HepG2 (cell line): ENCODE results near the gene MRPS21. TPM values are rescaled to one million over a fixed set of nuclear protein-coding genes. Genes with fewer than 3 reads are reported as not detected.

Experiments used
- ATAC-seq: fragments of 200-7000 bp; cut with Tn5 transposase; 3 replicates; pipeline ENCODE4 v1.9.1; 2020; ENCODE audit warnings: mild to moderate bottlenecking, moderate library complexity
- BruUV-seq: library from RNA; stranded (reverse); fragments of 400-500 nt; replicated peaks from 2 replicates; lab custom pipeline; 2021; lab: Mats Ljungman, UMichigan
- CTCF ChIA-PET: fragments of 300-600 bp; formaldehyde crosslinking; extraction: SDS; loops from one replicate; lab custom pipeline; 2021; ENCODE audit warnings: low total read pairs, inconsistent platforms, low intra/inter-chr PET ratio; lab: Yijun Ruan, JAX
- POLR2A ChIA-PET: fragments of 350-600 bp; sonication (Branson Sonifier 250); formaldehyde crosslinking; loops from one replicate; lab custom pipeline; 2020; ENCODE audit warnings: antibody characterized with exemption, inconsistent platforms; lab: Yijun Ruan, JAX
- DNase-seq: peaks from one replicate; pipeline ENCODE4 v3.0.0-alpha.2; 2015; ENCODE audit warnings: low spot score
- FAIRE-seq: peaks from 3 replicates; lab custom pipeline; 2011; peaks lifted over from hg19 to GRCh38; lab: Jason Lieb, UNC
- H2AFZ ChIP-seq: one replicate; pipeline ENCODE4 v1.6.1; 2011; ENCODE audit warnings: low read length, inconsistent platforms
- H3K27ac ChIP-seq: fragments of 300-600 bp; 3 replicates; pipeline ENCODE4 v1.8.0; 2011; ENCODE audit warnings: mixed run types, mild to moderate bottlenecking, mixed read lengths, low read length, inconsistent platforms; ENCODE audit not compliant: insufficient read depth; ENCODE audit errors: extremely low read length
- H3K27me3 ChIP-seq, 2 experiments: fragments of 200-600 bp in 1 of 2; 2 replicates in 1 of 2; 3 replicates in 1 of 2; pipeline versions ENCODE4 v1.6.0 to v1.8.0; 2011; ENCODE audit warnings: low read length in 2 of 2, mild to moderate bottlenecking in 2 of 2, moderate library complexity in 2 of 2, inconsistent platforms in 1 of 2; ENCODE audit not compliant: insufficient read depth in 2 of 2, control insufficient read depth in 1 of 2
- H3K36me3 ChIP-seq, 2 experiments: fragments of 200-600 bp in 1 of 2; replicated peaks in 1 of 2; 2 replicates in 1 of 2; 3 replicates in 1 of 2; pipeline versions ENCODE4 v1.5.1 to v1.8.0; 2011; ENCODE audit warnings: low read length in 2 of 2, inconsistent platforms in 1 of 2; ENCODE audit not compliant: insufficient read depth in 2 of 2, control insufficient read depth in 1 of 2
- H3K4me1 ChIP-seq: 2 replicates; pipeline ENCODE4 v1.5.1; 2012; ENCODE audit warnings: low read length, inconsistent platforms; ENCODE audit not compliant: insufficient read depth
- H3K4me2 ChIP-seq: 2 replicates; pipeline ENCODE4 v1.6.0; 2011; ENCODE audit warnings: low read depth, low read length, inconsistent platforms
- H3K4me3 ChIP-seq, 3 experiments: fragments of 200-600 bp in 1 of 3; sonication (generic), shearing (Covaris generic) in 1 of 3; replicated peaks in 1 of 3; 2 replicates each; pipeline ENCODE4 v1.5.1; 2011 to 2016; ENCODE audit warnings: low read length in 3 of 3, inconsistent platforms in 2 of 3, low read depth in 2 of 3, mild to moderate bottlenecking in 2 of 3, control low read depth in 1 of 3, mixed read lengths in 1 of 3; ENCODE audit not compliant: insufficient read depth in 1 of 3
- H3K79me2 ChIP-seq: one replicate; pipeline ENCODE4 v1.6.1; 2011; ENCODE audit warnings: low read length, inconsistent platforms; ENCODE audit not compliant: insufficient read depth
- H3K9ac ChIP-seq: 2 replicates; pipeline ENCODE4 v1.6.0; 2011; ENCODE audit warnings: mild to moderate bottlenecking, low read depth, low read length, inconsistent platforms; ENCODE audit not compliant: insufficient read depth
- H3K9me3 ChIP-seq: 2 replicates; pipeline ENCODE4 v1.5.1; 2012; ENCODE audit warnings: mild to moderate bottlenecking, low read length
- H4K20me1 ChIP-seq: 2 replicates; pipeline ENCODE4 v1.6.0; 2011; ENCODE audit warnings: inconsistent platforms, mild to moderate bottlenecking, low read length, moderate library complexity; ENCODE audit not compliant: insufficient read depth
- DNMT1 ChIP-seq: sonication (generic); formaldehyde crosslinking; IDR thresholded peaks from 2 replicates; pipeline ENCODE4 v1.5.1; 2020; ENCODE audit warnings: mild to moderate bottlenecking, missing genetic modification reagents
- GFI1 ChIP-seq: sonication (generic); formaldehyde crosslinking; IDR thresholded peaks from 2 replicates; pipeline ENCODE4 v1.5.0; 2020; ENCODE audit warnings: missing genetic modification reagents, mild to moderate bottlenecking, borderline replicate concordance
- HOXA5 ChIP-seq: sonication (generic); formaldehyde crosslinking; IDR thresholded peaks from 2 replicates; pipeline ENCODE4 v1.4.0; 2020; ENCODE audit warnings: missing genetic modification reagents
- IKZF4 ChIP-seq: sonication (generic); formaldehyde crosslinking; IDR thresholded peaks from 2 replicates; pipeline ENCODE4 v1.5.1; 2020; ENCODE audit warnings: borderline replicate concordance, mild to moderate bottlenecking, low read depth, missing genetic modification reagents; ENCODE audit errors: not compliant biosample characterization
- MED8 ChIP-seq: sonication (generic); formaldehyde crosslinking; IDR thresholded peaks from 2 replicates; pipeline ENCODE4 v1.8.1; 2023; ENCODE audit warnings: mild to moderate bottlenecking, missing genetic modification reagents; ENCODE audit not compliant: insufficient replicate concordance
- RELA ChIP-seq: sonication (generic); formaldehyde crosslinking; IDR thresholded peaks from 2 replicates; pipeline ENCODE4 v1.4.0; 2020; ENCODE audit warnings: missing genetic modification reagents
- SAP130 ChIP-seq: IDR thresholded peaks from 2 replicates; pipeline ENCODE4 v1.6.1; 2016; ENCODE audit warnings: low read depth
- SP4 ChIP-seq: sonication (generic); formaldehyde crosslinking; IDR thresholded peaks from 2 replicates; pipeline ENCODE4 v1.8.1; 2023; ENCODE audit warnings: mild to moderate bottlenecking, missing genetic modification reagents
- U2AF2 ChIP-seq: fragments of 200-400 bp; formaldehyde crosslinking; IDR thresholded peaks from 2 replicates; pipeline ENCODE4 v1.6.1; 2017; ENCODE audit warnings: low read depth, mild to moderate bottlenecking, low read length
- ZNF230 ChIP-seq: sonication (generic); formaldehyde crosslinking; IDR thresholded peaks from 2 replicates; pipeline ENCODE4 v1.4.0; 2020; ENCODE audit warnings: mild to moderate bottlenecking, missing genetic modification reagents
- ZNF232 ChIP-seq: sonication (generic); formaldehyde crosslinking; IDR thresholded peaks from 2 replicates; pipeline ENCODE4 v1.4.0; 2020; ENCODE audit warnings: missing genetic modification reagents, borderline replicate concordance
- ZNF253 ChIP-seq: sonication (generic); formaldehyde crosslinking; IDR thresholded peaks from 2 replicates; pipeline ENCODE4 v1.8.0; 2022; ENCODE audit warnings: mild to moderate bottlenecking, missing genetic modification reagents, borderline replicate concordance
- ZNF564 ChIP-seq: sonication (generic); formaldehyde crosslinking; IDR thresholded peaks from 2 replicates; pipeline ENCODE4 v1.8.1; 2023; ENCODE audit warnings: mild to moderate bottlenecking, missing genetic modification reagents
- WGBS: methylation state at CpG from one replicate; pipeline ENCODE4 v1.1.6; 2017; ENCODE audit warnings: low lambda C conversion rate; 5-methylcytosine and 5-hydroxymethylcytosine counted together
- in situ Hi-C: cut with HindIII; loops from 2 replicates; pipeline ENCODE4 v1.10.0; 2017; ENCODE audit warnings: low pct_unique_long_range_greater_than_20kb; ENCODE audit not compliant: extremely low pct_ligation_motif_present
- intact Hi-C: fragments of 100-400 bp; cut with micrococcal nuclease; formaldehyde crosslinking; loops from one replicate; pipeline ENCODE4 v1.10.0; 2022; ENCODE audit not compliant: unreplicated experiment
- polyA plus RNA-seq, 8 experiments: library from polyadenylated mRNA; depleted of rRNA in 3 of 8; stranded (reverse) in 7 of 8; unstranded in 1 of 8; fragments of >200 nt; fragmentation: Illumina TruSeq in 4 of 8; extraction: Trizol in 4 of 8; gene quantifications; 2 replicates each; pipeline versions ENCODE4 v1.2.1 to v1.2.3, GENCODE V29; 2011 to 2016; ENCODE audit warnings: low read depth in 4 of 8, missing spikeins in 1 of 8, mixed read lengths in 1 of 8; ENCODE audit not compliant: insufficient read depth in 1 of 8
- total RNA-seq, 5 experiments: library from RNA; depleted of rRNA; stranded (reverse); fragments of >200 nt; fragmentation: Illumina TruSeq; extraction: Trizol; gene quantifications; 2 replicates each; pipeline ENCODE4 v1.2.3, GENCODE V29; 2016; ENCODE audit warnings: low read depth in 1 of 5
- TF ChIP-seq, protein P1 (sequence below): IDR thresholded peaks from 2 replicates; pipeline ENCODE4 v1.6.1; 2018; ENCODE audit warnings: missing genetic modification reagents, mild to moderate bottlenecking, missing compliant biosample characterization
- TF ChIP-seq, protein P2 (sequence below): sonication (generic); formaldehyde crosslinking; IDR thresholded peaks from 2 replicates; pipeline ENCODE4 v1.8.0; 2022; ENCODE audit warnings: mild to moderate bottlenecking, missing genetic modification reagents; ENCODE audit not compliant: insufficient replicate concordance

The MRPS21 gene
- total and polyA plus RNA-seq, 2 of the 13 experiments (the other 11 are each of a cell fraction or from before 2014, with no cell fraction given) = 59.4 to 64.2 TPM

GRCh38 chr1:150257624-150258585, 35.8 kb upstream of the MRPS21 start, which contains the start of gene CA14:
TSS of gene CA14 (plus strand) at chr1:150257774. CDS start at chr1:150258129, 355 bp downstream.
- Histone ChIP-seq H3K27ac (peak within 1 kb of the TSS; percentile 73), H3K36me3 (no peaks in the 10 kb centered on the region), H3K9ac (peak within 1 kb of the TSS; percentile 75), H3K79me2 (no peaks in the 10 kb centered on the region), H3K9me3 (no peaks in the 10 kb centered on the region), H3K27me3 (no peaks in the 10 kb centered on the region; a peak in 1 of 5 replicates), H4K20me1 (no peaks in the 10 kb centered on the region), H3K4me1 (peaks cover 52% of the 10 kb centered on the region), H3K4me2 (peak within 1 kb of the TSS; percentile 98), H3K4me3 (peak within 1 kb of the TSS; percentile 68 to 79 (median 78)), H2AFZ (peak within 1 kb of the TSS; percentile 65)
- BruUV-seq = no TSS peak
- DNase-seq (no peak), ATAC-seq (peak; percentile 61), FAIRE-seq (peak; percentile 67)
- ChIA-PET CTCF (interaction anchor here (0.6 to 0.8 kb wide), 2 partner anchors 23 to 172 kb away, joined by 3 read pairs; no protein-coding TSS in a partner anchor), POLR2A (interaction anchor here (0.6 to 5.0 kb wide), 11 partner anchors 11 to 322 kb away, joined by 3 to 32 read pairs (median 6); partner anchors contain the start of genes APH1A, C1orf54, MCL1 and PRPF3)
- WGBS = under 1% methylated on average over 13 of the region's 13 CpGs
- in situ Hi-C loops (loop anchor here (5.0 to 10.0 kb wide), 3 partner anchors 39 to 277 kb away; no protein-coding TSS in a partner anchor), intact Hi-C loops (loop anchor here (1.0 to 10.0 kb wide), 2 partner anchors 35 to 297 kb away; partner anchors contain the start of gene MRPS21)
- TF ChIP-seq IKZF4 (no peak), ZNF253 (CRISPR knock-in tag) (no peak), DNMT1 (CRISPR knock-in tag) (no peak), ZNF232 (peak; percentile 21; the same call in 1 of the 2 replicates), SP4 (0 out of 2 replicates have a peak, but pooled peaks have one; percentile 34), MED8 (no peak), GFI1 (CRISPR knock-in tag) (peak; percentile 53; the same call in 1 of the 2 replicates), ZNF230 (CRISPR knock-in tag) (0 out of 2 replicates have a peak, but pooled peaks have one; percentile 77), HOXA5 (CRISPR knock-in tag) (0 out of 2 replicates have a peak, but pooled peaks have one; percentile 49), ZNF564 (CRISPR knock-in tag) (peak; percentile 33; the same call in 1 of the 2 replicates), RELA (no peak), SAP130 (CRISPR knock-in tag) (peak; percentile 61), U2AF2 (0 out of 2 replicates have a peak, but pooled peaks have one; percentile 34)
- TF ChIP-seq, protein P1, sequence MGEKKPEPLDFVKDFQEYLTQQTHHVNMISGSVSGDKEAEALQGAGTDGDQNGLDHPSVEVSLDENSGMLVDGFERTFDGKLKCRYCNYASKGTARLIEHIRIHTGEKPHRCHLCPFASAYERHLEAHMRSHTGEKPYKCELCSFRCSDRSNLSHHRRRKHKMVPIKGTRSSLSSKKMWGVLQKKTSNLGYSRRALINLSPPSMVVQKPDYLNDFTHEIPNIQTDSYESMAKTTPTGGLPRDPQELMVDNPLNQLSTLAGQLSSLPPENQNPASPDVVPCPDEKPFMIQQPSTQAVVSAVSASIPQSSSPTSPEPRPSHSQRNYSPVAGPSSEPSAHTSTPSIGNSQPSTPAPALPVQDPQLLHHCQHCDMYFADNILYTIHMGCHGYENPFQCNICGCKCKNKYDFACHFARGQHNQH (CRISPR knock-in tag) = no peak
- TF ChIP-seq, protein P2, sequence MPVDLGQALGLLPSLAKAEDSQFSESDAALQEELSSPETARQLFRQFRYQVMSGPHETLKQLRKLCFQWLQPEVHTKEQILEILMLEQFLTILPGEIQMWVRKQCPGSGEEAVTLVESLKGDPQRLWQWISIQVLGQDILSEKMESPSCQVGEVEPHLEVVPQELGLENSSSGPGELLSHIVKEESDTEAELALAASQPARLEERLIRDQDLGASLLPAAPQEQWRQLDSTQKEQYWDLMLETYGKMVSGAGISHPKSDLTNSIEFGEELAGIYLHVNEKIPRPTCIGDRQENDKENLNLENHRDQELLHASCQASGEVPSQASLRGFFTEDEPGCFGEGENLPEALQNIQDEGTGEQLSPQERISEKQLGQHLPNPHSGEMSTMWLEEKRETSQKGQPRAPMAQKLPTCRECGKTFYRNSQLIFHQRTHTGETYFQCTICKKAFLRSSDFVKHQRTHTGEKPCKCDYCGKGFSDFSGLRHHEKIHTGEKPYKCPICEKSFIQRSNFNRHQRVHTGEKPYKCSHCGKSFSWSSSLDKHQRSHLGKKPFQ (CRISPR knock-in tag) = peak; percentile 36
